Measurements from ENCODE around the gene FAM193A. TPM values are rescaled to one million over a fixed set of nuclear protein-coding genes. Genes with fewer than 3 reads are reported as not detected.
"Not testable (repeated sequence)": the region's sequence is repeated elsewhere in the genome, so short reads cannot be mapped to it uniquely, and the experiment has no call there.

Gene FAM193A
- total and polyA plus RNA-seq, 2 experiments from 2014 or later = 12.0 to 22.9 TPM

DNA sequence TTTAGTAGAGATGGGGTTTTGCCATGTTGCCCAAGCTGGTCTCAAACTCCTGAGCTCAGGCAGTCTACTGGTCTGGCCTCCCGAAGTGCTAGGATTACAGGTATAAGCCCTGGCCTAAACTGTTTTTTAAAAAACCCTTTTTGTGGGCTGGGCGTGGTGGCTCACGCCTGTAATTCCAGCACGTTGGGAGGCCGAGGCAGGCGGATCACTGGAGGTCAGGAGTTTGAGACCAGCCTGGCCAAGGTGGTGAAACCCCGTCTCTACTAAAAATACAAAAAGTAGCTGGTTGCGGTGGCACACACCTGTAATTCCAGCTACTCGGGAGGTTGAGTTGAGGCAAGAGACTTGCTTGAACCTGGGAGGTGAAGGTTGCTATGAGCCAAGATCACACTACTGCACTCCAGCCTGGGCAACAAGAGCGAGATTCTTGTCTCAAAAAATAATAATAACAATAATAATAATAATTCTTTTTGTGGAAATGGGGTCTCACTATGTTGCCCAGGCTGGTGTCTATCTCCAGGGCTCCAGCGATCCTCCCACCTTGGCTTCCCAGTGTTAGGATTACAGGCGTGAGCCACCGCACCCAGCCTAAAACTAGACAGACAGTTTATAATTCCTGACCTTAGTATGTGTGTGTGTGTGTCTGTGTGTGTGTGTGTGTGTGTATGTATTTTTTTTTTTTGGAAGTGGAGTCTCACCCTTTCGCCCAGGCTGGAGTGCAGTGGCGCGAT lies 10.7 kb downstream of the FAM193A start:
- H3K4me3 ChIP-seq; DNase-seq (ENCODE audit: low spot score); H3K9me3 Mint-ChIP-seq; H3K27me3 ChIP-seq (ENCODE audit: insufficient read depth); H3K4me3 Mint-ChIP-seq; H3K36me3 Mint-ChIP-seq (ENCODE audit: low read depth); H3K27me3 Mint-ChIP-seq (ENCODE audit: insufficient read depth, low read depth, poor library complexity); ATAC-seq; H2AFZ ChIP-seq; H3K4me1 ChIP-seq (ENCODE audit: insufficient read depth); H3K36me3 ChIP-seq (ENCODE audit: insufficient read depth); H3K4me2 ChIP-seq; H3K27ac ChIP-seq (ENCODE audit: low read depth); H3K27ac Mint-ChIP-seq; H3F3A ChIP-seq (replicated peaks; ENCODE audit: low read depth); H3K9me2 ChIP-seq (ENCODE audit: insufficient read depth); H3K4me1 Mint-ChIP-seq: not testable (repeated sequence)
- peaks cover 48% of the 10 kb centered on the region for H4K20me1 ChIP-seq (replicated peaks; ENCODE audit: insufficient read depth)
- peaks cover 100% of the 10 kb centered on the region for H3K79me2 ChIP-seq (replicated peaks; ENCODE audit: insufficient read depth)

DNA sequence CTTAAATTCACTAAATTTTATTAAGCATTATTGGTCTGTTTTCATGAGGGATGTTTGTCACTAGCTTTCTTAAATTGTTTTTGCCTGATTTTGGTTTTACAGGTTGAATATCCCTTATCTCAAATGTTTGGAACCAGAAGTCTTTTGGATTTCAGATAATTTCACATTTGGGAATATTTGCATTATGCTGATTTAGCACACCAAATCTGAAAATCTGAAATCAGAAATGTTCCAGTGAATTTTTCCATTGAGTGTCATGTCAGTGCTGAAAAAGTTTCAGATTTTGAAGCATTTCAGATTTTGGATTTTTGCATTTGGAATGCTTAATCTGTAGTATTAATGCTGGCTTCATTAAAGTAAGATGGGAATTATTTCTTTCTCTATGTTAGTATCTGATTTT lies 14.7 kb downstream of the FAM193A start:
- H3K27me3 Mint-ChIP-seq (ENCODE audit: insufficient read depth, low read depth, poor library complexity) = peaks cover 7% of the 10 kb centered on the region

DNA sequence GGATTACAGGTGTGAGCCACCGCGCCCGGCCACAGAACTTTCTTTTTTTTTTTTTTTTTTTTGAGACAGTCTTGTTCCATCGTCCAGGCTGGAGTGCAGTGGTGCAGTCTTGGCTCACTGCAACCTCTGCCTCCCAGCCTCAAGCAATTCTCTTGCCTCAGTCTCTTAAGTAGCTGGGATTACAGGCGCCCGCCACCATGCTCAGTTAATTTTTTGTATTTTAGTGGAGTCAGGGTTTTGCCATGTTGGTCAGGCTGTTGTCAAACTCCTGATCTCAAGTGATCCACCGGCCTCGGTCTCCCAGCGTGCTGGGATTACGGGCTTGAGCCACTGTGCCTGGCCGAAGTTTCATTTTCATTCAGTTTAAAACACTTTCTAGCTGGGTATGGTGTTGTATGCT lies 16.4 kb downstream of the FAM193A start:
- H3K27ac Mint-ChIP-seq = no peak overlapping the region
- TF ChIP-seq, protein P1, sequence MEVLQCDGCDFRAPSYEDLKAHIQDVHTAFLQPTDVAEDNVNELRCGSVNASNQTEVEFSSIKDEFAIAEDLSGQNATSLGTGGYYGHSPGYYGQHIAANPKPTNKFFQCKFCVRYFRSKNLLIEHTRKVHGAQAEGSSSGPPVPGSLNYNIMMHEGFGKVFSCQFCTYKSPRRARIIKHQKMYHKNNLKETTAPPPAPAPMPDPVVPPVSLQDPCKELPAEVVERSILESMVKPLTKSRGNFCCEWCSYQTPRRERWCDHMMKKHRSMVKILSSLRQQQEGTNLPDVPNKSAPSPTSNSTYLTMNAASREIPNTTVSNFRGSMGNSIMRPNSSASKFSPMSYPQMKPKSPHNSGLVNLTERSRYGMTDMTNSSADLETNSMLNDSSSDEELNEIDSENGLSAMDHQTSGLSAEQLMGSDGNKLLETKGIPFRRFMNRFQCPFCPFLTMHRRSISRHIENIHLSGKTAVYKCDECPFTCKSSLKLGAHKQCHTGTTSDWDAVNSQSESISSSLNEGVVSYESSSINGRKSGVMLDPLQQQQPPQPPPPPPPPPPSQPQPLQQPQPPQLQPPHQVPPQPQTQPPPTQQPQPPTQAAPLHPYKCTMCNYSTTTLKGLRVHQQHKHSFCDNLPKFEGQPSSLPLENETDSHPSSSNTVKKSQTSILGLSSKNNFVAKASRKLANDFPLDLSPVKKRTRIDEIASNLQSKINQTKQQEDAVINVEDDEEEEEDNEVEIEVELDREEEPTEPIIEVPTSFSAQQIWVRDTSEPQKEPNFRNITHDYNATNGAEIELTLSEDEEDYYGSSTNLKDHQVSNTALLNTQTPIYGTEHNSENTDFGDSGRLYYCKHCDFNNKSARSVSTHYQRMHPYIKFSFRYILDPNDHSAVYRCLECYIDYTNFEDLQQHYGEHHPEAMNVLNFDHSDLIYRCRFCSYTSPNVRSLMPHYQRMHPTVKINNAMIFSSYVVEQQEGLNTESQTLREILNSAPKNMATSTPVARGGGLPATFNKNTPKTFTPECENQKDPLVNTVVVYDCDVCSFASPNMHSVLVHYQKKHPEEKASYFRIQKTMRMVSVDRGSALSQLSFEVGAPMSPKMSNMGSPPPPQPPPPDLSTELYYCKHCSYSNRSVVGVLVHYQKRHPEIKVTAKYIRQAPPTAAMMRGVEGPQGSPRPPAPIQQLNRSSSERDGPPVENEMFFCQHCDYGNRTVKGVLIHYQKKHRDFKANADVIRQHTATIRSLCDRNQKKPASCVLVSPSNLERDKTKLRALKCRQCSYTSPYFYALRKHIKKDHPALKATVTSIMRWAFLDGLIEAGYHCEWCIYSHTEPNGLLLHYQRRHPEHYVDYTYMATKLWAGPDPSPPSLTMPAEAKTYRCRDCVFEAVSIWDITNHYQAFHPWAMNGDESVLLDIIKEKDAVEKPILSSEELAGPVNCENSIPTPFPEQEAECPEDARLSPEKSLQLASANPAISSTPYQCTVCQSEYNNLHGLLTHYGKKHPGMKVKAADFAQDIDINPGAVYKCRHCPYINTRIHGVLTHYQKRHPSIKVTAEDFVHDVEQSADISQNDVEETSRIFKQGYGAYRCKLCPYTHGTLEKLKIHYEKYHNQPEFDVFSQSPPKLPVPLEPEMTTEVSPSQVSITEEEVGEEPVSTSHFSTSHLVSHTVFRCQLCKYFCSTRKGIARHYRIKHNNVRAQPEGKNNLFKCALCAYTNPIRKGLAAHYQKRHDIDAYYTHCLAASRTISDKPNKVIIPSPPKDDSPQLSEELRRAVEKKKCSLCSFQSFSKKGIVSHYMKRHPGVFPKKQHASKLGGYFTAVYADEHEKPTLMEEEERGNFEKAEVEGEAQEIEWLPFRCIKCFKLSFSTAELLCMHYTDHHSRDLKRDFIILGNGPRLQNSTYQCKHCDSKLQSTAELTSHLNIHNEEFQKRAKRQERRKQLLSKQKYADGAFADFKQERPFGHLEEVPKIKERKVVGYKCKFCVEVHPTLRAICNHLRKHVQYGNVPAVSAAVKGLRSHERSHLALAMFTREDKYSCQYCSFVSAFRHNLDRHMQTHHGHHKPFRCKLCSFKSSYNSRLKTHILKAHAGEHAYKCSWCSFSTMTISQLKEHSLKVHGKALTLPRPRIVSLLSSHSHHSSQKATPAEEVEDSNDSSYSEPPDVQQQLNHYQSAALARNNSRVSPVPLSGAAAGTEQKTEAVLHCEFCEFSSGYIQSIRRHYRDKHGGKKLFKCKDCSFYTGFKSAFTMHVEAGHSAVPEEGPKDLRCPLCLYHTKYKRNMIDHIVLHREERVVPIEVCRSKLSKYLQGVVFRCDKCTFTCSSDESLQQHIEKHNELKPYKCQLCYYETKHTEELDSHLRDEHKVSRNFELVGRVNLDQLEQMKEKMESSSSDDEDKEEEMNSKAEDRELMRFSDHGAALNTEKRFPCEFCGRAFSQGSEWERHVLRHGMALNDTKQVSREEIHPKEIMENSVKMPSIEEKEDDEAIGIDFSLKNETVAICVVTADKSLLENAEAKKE (CRISPR knock-in tag; IDR thresholded peaks at IDR 0.05) = no peak
- TF ChIP-seq EZH2phosphoT487 (IDR thresholded peaks at IDR 0.05; ENCODE audit: unreplicated experiment) (no peak), POLR2AphosphoS5 (IDR thresholded peaks at IDR 0.05; ENCODE audit: low read depth) (no peak), JUNB (IDR thresholded peaks at IDR 0.05; ENCODE audit: unreplicated experiment) (no peak)
- TF ChIP-seq, protein P2, sequence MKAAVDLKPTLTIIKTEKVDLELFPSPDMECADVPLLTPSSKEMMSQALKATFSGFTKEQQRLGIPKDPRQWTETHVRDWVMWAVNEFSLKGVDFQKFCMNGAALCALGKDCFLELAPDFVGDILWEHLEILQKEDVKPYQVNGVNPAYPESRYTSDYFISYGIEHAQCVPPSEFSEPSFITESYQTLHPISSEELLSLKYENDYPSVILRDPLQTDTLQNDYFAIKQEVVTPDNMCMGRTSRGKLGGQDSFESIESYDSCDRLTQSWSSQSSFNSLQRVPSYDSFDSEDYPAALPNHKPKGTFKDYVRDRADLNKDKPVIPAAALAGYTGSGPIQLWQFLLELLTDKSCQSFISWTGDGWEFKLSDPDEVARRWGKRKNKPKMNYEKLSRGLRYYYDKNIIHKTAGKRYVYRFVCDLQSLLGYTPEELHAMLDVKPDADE (IDR thresholded peaks at IDR 0.05) = no peak
- TF ChIP-seq, protein P3, sequence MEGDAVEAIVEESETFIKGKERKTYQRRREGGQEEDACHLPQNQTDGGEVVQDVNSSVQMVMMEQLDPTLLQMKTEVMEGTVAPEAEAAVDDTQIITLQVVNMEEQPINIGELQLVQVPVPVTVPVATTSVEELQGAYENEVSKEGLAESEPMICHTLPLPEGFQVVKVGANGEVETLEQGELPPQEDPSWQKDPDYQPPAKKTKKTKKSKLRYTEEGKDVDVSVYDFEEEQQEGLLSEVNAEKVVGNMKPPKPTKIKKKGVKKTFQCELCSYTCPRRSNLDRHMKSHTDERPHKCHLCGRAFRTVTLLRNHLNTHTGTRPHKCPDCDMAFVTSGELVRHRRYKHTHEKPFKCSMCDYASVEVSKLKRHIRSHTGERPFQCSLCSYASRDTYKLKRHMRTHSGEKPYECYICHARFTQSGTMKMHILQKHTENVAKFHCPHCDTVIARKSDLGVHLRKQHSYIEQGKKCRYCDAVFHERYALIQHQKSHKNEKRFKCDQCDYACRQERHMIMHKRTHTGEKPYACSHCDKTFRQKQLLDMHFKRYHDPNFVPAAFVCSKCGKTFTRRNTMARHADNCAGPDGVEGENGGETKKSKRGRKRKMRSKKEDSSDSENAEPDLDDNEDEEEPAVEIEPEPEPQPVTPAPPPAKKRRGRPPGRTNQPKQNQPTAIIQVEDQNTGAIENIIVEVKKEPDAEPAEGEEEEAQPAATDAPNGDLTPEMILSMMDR (conservative IDR thresholded peaks at IDR 0.05; ENCODE audit: low read depth in 2 of 2) = no peak
- ATAC-seq (no peak), DNase-seq (ENCODE audit: low spot score) (no peak)
- H3K27me3 Mint-ChIP-seq (ENCODE audit: insufficient read depth, low read depth, poor library complexity) = peaks cover 7% of the 10 kb centered on the region
- Histone ChIP-seq H3K9me2 (ENCODE audit: insufficient read depth) (no peaks in the 10 kb centered on the region), H3K4me2 (no peak overlapping the region), H4K20me1 (replicated peaks; ENCODE audit: insufficient read depth) (peaks cover 66% of the 10 kb centered on the region), H3K36me3 (ENCODE audit: insufficient read depth) (no peaks in the 10 kb centered on the region), H3K4me3 (no peak overlapping the region), H2AFZ (no peak overlapping the region), H3K27ac (ENCODE audit: low read depth) (no peak overlapping the region), H3K27me3 (ENCODE audit: insufficient read depth) (no peaks in the 10 kb centered on the region), H3K4me1 (ENCODE audit: insufficient read depth) (no peaks in the 10 kb centered on the region), H3F3A (replicated peaks; ENCODE audit: low read depth) (0 out of 2 replicates have a peak, but pooled peaks cover 3% of the 10 kb centered on the region), H3K79me2 (replicated peaks; ENCODE audit: insufficient read depth) (peaks cover 100% of the 10 kb centered on the region)
- no peaks in the 10 kb centered on the region for H3K9me3 Mint-ChIP-seq
- H3K4me1 Mint-ChIP-seq = peaks cover 4% of the 10 kb centered on the region; the same call in 1 of the 3 replicates
- H3K36me3 Mint-ChIP-seq (ENCODE audit: low read depth) = peaks cover 3% of the 10 kb centered on the region; the same call in 1 of the 3 replicates
- no peak overlapping the region for H3K4me3 Mint-ChIP-seq

More for the DNA sequence above, 14.7 kb downstream of the FAM193A start:
- Histone ChIP-seq H3K79me2 (replicated peaks; ENCODE audit: insufficient read depth) (peaks cover 100% of the 10 kb centered on the region), H3K4me2 (no peak overlapping the region), H3K27me3 (ENCODE audit: insufficient read depth) (no peaks in the 10 kb centered on the region), H3K27ac (ENCODE audit: low read depth) (no peak overlapping the region), H3K4me3 (no peak overlapping the region), H3K36me3 (ENCODE audit: insufficient read depth) (no peaks in the 10 kb centered on the region), H3K9me2 (ENCODE audit: insufficient read depth) (no peaks in the 10 kb centered on the region), H4K20me1 (replicated peaks; ENCODE audit: insufficient read depth) (peaks cover 52% of the 10 kb centered on the region), H2AFZ (no peak overlapping the region), H3F3A (replicated peaks; ENCODE audit: low read depth) (0 out of 2 replicates have a peak, but pooled peaks cover 3% of the 10 kb centered on the region), H3K4me1 (ENCODE audit: insufficient read depth) (no peaks in the 10 kb centered on the region)
- H3K4me1 Mint-ChIP-seq = 0 out of 3 replicates have a peak, but pooled peaks cover 4% of the 10 kb centered on the region
- peaks cover 3% of the 10 kb centered on the region; the same call in 1 of the 3 replicates for H3K36me3 Mint-ChIP-seq (ENCODE audit: low read depth)
- no peak overlapping the region for H3K4me3 Mint-ChIP-seq
- no peaks in the 10 kb centered on the region for H3K9me3 Mint-ChIP-seq
- ATAC-seq = no peak
- no peak overlapping the region for H3K27ac Mint-ChIP-seq
- DNase-seq (ENCODE audit: low spot score) = no peak
- TF ChIP-seq JUNB (IDR thresholded peaks at IDR 0.05; ENCODE audit: unreplicated experiment) (no peak), POLR2AphosphoS5 (IDR thresholded peaks at IDR 0.05; ENCODE audit: low read depth) (no peak)
